ENCODE results near the gene SPC24.
"Not testable (repeated sequence)": the region's sequence is repeated elsewhere in the genome, so short reads cannot be mapped to it uniquely, and the experiment has no call there.

The SPC24 gene

DNA sequence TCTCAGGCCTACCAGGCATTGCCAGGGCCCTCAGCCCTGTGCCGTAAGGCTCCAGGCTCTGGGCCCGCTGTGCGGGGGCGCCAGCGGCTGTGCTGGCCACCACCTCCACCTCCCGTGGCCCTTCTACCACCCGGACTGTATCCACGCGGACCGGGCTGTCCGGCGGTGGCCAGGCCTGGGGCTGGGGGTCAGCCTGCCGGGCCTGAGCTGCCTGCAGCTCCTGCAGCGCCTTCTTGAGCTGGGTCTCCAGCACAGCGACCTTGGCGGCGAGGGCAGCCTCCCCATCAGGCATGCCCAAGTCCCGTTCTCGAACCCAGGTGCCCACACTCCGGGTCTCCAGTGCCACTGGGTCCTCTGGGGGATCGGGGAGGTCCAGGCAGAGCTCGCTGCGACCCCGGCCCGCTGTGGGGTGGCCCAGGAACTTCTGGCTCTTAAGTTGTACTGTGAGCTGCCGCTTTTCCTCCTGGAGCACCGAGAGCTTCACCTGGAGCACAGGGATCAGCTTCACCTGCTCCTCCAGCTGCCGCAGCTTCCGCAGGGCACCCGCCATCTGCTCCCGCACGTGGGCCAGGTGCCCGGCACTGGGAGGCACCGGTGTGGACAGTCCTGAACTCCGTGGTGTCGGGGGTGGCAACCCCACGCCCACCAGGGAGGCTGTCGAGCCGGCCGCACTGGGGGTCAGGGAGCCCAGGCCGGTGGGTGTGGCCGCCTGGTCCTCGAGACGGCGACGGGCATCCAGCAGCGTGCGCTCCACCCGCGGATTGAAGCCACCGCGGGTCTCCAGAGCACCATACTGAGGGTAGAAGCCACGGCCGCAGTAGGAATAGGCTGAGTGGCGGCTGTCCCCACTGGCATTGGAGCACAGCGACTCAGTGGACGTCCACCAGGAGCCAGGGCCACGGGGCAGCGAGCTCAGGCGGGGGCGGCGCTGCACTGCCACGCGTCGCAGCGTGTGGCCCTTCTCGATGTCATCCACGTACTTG, 37.7 kb upstream of the SPC24 start:
- no peak for DNase-seq (ENCODE audit: low read depth in 2 of 2)

DNA sequence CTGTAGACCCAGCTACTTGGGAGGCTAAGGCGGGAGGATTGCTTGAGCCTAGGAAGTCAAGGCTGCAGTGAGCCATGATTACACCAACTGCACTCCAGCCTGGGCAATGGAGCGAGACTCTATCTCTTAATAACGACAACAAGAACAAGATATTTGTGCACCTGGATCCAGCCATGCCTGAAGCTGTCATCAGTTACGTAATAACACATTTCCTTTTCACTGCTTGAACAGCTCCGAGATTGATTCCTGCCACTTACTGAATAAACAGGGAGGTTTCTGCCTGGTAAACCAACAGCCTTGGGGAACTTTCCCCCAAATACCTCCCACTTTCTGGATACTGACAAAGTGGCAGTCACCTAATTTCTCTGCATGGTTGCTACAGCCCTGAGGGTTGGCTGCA, 36.4 kb upstream of the SPC24 start:
- DNase-seq (ENCODE audit: low read depth in 2 of 2), result no peak

DNA sequence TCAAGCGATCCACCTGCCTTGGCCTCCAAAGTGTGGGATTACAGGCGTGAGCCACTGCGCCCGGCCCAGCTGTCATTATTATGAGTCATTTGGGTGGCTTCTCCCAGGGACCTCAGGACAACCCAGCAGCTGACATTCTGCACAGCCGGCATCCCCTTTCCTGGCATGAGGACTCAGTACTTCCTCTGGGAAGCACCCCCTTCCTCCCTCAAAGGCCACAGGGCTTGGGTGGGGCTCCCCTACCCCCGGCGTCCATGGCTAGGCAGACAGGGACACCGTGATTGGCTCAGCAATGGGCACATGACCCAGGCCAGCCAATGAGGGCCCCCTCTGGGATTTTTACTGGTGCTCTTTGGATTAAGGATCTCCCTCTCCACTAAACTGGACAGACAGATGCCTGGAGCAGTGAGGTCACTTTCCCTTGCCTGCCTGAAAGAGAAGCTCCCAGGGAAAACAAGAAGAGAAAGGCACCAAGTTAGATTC, 35.7 kb upstream of the SPC24 start:
- no peak for DNase-seq (ENCODE audit: low read depth in 2 of 2)

DNA sequence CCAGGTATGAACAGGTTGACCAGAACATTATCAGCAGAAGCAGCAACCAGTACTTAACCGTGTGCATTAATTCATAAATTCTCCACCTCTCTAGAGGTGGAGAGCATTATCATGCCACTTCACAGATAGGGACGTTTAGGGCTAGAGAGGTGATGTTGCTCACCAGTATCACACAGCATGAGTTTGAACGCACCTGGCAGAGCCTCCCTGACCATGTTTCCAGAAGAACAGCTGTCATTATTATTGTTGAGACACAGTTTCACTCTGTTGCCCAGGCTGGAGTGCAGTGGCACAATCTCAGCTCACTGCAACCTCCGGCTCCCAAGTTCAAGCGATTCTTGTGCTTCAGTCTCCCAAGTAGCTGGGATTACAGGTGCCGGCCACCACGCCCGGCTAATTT, 34.9 kb upstream of the SPC24 start:
- no peak for DNase-seq (ENCODE audit: low read depth in 2 of 2)

DNA sequence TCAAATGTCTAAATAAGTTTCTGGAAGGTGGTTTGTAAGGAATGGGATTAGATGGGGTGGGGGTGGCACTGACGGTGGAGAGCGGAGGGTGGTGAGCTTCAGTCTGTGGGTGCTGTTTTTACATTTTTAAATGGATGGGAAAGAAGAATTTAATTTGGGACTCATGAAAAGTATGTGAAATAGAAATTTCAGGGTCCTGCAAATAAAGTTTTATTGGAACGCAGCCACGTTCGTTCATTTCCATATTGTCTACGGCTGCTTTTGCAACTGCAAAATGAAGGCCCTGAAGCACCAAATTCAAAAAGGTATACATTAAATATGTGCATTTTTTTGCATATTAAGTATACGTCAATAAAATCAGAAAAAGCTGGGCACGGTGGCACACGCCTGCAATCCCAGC, 31.9 kb upstream of the SPC24 start:
- DNase-seq (ENCODE audit: low read depth in 2 of 2), result no peak

DNA sequence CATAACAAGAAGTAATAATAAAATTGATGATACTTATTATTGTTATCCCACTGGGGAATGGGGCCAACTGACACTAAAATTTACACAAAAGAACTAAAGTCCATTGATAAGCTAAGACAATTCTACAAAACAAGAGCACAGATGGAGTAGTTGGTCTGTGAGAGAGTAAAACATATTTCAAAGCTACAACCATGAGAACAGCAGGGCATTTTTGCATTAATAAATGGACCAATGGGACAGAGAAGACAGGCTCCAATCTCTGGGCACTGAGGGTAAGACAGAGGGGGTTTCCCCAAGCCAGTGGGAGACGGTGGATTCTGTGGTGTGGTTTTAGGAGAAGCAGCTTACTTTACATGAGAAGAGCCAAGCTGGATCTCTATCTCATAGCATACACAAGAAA, 27.4 kb upstream of the SPC24 start:
- DNase-seq (ENCODE audit: low read depth in 2 of 2), result no peak

DNA sequence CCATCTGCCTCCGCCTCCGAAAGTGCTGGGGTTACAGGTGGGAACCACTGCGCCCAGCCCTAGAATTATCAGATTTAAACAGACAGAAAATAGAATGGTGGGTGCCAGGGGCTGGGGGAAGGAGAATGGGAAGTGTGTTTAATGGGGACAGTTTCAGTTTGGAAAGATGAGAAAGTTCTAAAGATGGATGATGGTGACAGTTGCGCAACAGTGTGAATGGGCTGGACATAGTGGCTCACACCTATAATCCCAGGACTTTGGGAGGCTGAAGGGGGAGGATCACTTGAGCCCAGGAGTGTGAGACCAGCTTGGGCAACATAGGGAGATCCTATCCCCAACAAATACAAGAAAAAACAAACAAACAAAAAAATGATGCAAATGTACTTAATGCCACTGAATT, 25.9 kb upstream of the SPC24 start:
- DNase-seq (ENCODE audit: low read depth in 2 of 2), result no peak

DNA sequence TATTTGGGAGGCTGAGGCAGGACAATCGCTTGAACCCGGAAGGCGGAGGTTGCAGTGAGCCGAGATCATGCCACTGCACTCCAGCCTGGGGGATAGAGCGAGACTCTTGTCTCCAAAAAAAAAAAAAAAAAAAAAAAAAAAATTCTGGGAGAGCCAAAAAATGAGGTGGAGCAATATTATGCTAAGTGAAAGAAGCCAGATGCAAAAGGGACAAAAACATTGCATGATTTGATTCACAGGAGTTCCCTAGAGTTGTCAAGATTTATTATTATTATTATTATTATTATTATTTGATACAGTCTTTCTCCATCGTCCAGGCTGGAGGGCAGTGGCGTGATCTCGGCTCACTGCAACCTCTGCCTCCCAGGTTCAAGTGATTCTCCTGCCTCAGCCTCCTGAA, 25.4 kb upstream of the SPC24 start:
- DNase-seq (ENCODE audit: low read depth in 2 of 2), result not testable (repeated sequence)

DNA sequence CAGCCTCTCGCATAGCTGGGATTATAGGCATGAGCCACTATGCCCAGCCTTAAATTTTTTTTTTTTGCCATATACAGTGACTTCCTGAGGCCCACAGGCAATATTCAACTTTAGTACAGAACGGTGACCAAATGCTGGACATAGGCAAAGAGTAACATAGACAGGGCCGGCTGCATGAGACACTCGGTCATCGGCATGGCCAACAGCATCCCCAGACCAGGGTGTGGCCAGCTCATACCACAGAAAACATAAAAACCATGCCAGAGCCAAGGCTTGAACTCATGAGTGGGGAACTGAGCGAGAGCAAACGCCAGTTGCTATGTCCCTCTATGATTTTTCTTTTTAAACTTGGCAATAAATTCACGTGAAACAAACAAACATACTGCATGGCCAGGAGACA, 24.8 kb upstream of the SPC24 start:
- no peak for DNase-seq (ENCODE audit: low read depth in 2 of 2)

DNA sequence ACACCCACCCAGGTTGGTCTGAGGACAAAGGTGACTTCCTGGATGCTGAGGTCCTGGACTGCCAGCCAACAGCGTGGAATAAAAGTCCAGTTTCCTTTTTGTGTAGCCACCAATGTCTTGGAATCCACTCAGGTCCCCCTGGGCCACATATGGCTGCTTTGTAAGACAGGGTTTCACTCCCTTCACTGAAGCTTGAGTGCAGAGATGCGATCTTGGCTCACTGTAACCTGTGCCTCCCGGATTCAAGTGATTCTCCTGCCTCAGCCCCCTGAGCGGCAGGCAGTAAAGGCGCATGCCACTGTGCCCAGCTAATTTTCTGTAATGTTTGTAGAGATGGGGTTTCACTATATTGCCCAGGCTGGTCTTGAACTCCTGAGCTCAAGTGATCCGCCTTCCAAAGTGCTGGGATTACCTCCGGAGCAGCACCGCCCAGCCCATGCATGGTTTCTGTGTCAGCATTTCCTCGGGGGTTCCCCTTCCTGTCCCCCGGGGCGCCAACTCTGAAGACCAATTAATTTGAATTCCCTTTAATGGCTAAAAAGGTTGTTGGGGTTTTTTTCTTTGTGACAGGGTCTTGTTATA, 24.2 kb upstream of the SPC24 start:
- DNase-seq (ENCODE audit: low read depth in 2 of 2), result no peak

DNA sequence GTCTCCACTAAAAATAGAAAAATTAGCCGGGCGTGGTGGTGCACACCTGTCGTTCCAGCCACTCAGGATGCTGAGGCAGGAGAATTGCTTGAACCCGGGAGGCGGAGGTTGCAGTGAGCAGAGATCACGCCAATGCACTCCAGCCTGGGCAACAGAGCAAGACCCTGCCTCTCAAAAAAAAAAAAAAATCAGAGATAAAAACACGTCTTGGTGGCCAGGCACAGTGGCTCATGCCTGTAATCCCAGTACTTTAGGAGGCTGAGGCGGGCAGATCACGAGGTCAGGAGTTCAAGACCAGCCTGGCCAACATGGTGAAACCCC, 23.5 kb upstream of the SPC24 start:
- DNase-seq (ENCODE audit: low read depth in 2 of 2), result not testable (repeated sequence)

DNA sequence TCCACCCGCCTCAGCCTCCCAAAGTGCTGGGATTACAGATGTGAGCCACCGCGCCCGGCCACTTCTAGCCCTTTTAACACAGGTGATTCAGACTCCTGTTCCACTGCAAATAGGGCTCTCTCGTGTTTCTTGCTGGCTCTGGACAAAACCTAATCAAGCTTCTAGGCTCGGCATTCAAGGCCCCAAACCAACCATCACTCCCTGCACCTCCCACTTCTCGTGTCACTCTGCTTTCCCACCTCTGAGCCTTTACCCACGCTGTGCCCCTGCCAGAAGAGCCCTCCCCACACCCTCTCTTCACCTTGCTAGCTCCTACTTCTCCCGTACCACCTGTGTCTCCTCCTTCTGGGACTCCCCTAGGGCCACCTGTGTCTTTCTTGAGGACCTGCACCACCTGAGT, 22.0 kb upstream of the SPC24 start:
- DNase-seq (ENCODE audit: low read depth in 2 of 2), result no peak

DNA sequence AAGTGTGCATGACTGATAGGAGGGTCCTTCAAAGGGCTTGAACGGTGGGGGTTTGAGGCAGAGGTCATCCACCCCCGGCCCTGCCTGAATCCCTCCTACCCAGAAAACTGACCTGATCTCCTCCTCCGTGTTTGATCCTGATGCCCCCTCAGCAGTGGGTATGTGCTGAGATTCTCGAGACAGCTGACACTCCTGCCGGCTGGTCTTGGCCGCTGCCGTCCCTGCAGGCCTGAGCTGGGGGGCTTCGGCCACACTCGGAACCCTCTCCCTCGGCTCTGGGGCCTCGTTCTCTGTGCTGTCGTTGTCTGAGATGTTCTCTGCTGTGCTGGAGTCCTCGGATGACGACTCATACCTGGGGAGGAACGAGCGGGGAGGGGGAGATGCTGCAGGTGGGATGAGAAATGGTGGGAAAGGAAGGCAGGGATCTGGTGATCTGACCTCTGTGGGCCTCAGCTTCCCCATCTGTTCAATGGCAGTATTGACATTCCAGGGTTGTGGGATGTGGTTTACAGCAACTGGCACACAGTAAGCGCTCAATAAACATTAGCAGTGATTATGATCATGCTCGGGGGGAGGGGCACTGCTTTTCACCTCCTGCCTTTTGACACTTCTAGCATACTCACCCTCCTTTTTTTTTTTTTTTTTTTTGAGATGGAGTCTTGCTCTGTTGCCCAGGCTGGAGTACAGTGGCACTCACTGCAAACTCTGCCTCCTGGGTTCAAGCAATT, 21.0 kb upstream of the SPC24 start:
- DNase-seq (ENCODE audit: low read depth in 2 of 2), result no peak

DNA sequence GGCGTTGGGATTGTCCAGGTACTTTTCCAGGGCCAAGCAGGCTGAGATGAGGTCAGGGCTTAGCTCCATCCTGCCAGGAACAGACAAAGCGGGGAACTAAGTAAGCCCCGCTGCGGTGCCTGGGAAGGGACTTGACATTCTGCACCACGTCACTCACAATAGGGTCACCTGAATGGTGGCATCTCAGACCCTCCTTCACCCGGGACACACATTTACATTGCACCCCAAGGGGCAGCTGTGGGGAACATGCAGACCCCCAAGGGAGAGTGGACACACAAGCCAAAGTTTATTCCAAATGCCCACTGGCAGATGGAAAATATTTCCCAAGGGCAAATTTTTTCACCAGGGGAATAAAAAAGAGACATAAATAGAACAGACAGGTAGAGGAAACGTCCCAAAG, 20.3 kb upstream of the SPC24 start:
- DNase-seq (ENCODE audit: low read depth in 2 of 2), result no peak

DNA sequence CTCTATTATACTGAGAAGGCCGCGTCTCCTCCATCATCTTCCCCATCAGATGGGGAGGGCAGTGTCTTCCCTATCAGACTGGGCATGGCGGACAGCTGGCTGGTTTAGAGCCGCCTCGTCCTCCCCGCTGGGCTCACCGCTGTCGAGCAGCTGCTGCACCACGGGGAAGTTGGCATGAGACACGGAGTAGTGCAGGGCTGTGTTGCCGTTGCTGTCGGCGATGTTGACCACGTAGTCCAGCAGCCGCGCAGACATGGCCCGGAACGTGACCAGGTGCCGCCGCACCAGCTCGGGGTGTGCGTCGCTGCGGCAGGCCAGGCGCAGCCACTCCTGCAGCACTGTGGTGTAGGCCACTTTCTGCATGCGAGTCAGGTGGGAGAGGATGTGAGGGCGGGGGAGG, 18.8 kb upstream of the SPC24 start:
- DNase-seq (ENCODE audit: low read depth in 2 of 2), result no peak

DNA sequence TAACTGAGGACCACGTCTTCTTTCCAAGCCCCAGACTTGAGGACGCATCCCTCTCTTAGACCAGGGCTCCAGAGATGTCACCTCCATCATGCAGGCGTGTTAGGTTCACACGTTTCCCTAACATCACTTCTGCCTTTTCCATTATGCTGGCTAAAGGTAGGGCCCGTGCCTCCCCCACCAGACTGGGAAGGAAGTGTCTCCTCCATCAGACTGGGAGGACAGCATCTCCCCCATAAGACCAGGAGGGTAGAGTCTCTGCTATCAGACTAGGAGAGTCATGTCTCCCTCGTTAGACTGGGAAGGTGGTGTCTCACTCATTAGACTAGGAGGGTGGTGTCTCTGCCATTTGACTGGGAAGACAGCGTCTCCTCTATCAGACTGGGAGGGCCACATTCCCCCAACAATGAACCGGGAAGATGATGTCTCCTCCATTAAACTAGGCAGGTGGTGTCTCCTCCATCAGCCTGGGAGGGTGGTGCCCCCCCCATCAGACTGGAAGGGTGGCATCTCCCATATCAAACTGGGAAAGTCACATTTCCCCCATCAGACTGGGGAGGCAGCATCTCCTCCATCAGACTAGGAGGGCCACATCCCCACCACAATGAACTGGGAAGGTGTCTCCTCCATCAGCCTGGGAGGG, 18.1 kb upstream of the SPC24 start:
- DNase-seq (ENCODE audit: low read depth in 2 of 2), result no peak

DNA sequence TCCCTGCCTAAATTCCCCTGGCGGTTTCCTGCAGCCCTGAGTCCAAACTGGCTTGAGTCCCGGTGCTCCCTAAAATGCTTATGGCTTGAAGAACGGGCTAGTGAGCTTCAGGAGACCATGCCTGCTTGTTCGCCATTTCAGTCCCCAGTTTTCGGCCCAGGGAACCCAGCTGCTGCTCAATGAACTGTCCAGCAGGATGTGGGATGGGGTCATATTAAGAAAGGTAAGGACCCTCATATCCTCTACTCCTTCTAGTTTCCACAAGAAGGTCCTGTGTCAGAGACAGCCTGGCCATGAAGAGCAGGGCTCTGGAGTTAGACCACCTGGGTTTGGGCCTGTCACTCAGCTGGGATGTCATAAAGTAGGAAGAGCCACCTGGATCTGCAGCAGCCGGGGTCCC, 17.0 kb upstream of the SPC24 start:
- DNase-seq (ENCODE audit: low read depth in 2 of 2), result no peak

DNA sequence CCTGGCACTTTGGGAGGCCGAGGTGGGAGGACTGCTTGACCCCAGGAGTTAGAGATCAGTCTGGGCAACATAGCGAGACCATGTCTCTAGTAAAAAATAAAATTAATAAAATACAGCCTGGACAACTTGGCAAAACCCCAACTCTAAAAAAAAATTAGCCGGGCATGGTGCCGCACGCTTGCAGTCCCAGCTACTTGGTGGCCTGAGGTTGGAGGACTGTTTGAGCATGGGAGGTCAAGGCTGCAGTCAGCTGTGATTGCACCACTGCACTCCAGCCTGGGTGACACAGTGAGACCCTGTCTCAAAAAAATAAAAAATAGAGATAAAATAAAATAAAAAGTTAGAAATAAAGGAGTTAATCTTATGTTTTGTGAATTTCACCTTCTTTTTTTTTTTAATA, 15.6 kb upstream of the SPC24 start:
- no peak for DNase-seq (ENCODE audit: low read depth in 2 of 2)

DNA sequence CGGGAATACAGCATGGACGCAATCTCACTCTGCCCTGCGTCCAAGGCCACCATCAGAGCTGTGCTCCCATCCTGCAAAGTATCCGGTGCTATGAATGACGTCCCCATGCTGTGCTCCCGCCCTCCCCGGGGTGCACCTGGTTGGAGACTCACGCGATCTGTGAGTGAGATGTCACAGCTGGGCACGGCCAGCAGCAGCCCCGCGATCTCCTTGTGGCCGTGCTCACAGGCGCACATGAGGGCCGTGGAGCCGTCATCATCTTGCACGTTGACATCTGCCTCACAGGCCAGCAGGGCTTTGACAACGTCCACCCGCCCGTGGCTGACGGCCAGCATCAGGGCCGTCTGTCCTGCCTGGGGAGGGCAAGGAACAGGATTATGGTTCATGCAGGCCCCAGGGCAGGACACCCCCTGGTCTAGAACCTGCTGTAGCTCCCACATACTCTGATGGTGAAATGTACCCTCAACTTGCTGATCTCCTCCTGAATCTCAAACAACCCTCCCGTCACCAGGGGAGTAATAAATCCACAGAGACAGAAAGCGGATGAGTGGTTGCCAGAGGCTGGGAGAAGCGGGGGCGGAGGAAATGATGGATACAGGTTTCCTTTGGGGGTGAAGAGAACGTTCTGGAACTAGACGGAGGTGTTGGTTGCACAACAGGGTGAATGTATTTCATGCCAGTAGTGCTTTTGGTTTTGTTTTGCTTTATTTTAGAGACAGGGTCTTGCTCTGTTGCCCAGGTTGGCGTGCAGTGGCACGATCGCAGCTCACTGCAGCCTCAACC, 14.5 kb upstream of the SPC24 start:
- no peak for DNase-seq (ENCODE audit: low read depth in 2 of 2)

DNA sequence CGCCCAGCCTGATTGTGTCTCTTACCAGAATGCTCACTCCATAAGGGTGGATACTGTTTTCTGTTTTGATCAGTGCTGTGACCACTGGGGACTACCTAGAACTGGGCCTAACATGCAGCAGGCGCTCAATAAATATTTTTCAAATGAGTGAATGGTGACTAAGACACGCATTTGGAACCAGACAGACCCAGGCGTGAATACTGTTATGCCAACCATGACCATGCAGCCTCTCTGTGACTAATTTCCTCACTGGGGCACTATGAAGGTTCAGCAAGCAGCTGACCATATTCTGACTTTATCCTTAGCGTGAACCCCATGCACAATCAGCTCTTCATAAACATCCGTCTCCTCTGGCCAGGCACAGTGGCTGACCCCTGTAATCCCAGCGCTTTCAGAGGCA, 13.0 kb upstream of the SPC24 start:
- DNase-seq (ENCODE audit: low read depth in 2 of 2), result no peak
